CD4-positive, alpha-beta T cell treated with Interferon gamma for 1 hour (primary cell): ENCODE results near the gene YARS1.

Experiments used
- DNase-seq: peaks from one replicate; pipeline ENCODE4 v3.0.0-alpha.2; 2020

Gene YARS1

DNA sequence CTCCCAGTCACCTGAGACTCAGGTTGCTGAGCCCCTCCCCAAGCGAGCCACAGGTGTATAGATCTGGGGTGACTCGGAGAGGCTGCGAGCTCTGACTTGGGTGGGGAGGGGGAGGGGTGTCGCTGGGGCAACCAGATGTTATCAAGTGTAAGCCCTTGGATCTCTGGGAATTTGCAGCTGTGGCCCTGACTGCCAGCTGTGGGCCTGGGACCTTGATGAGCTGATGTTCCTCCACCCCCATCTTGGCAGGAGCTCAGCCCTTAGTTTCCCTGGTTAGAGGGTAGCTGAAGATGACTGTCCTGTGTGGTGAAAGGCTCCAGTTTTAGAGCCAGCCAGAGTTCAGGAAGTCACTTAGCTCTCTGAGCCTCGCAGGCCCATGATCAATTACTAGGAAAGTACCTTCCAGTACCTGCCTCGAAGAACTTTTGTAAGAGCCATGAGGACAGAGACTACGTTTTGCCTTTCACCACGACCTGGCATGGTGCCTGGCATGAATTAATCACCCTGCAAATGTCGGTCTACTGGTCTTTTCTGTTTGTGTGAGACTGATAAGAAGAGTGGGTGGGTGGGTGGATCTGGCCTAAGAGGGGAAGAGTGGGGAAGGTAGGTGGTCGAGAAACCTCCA is 55.8 kb downstream of the YARS1 start:
- no peak for DNase-seq

DNA sequence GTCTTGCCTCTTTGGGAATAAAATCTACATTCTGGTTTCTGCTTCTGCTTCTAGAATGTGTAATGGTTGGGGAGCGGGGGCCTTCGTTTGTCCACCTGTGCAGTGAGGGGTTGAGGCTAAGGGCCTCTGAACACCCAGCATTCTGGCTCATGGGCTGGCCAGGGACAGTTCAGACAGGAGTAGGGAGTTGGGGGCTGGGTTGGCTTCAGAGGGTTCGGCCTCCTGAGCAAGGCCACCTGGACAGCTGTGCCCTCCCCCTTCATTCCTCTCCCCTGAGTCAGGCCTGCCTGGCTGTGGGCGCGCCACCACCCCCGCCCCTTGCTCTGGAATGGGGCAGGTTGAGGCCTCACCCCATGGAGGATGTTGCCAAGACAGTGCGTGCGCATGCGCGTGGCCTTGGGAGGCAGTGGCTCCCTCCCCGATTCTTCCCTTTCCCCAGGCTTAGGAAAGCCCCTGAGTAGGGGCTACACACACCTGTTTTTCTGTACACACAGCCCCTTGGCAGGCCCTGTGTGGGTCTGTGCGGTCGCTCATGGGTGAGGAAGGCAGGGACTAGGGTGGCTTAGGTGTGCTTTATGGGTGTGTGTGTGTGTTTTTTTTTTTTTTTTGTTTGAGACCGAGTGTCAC is 57.0 kb downstream of the YARS1 start:
- no peak for DNase-seq

DNA sequence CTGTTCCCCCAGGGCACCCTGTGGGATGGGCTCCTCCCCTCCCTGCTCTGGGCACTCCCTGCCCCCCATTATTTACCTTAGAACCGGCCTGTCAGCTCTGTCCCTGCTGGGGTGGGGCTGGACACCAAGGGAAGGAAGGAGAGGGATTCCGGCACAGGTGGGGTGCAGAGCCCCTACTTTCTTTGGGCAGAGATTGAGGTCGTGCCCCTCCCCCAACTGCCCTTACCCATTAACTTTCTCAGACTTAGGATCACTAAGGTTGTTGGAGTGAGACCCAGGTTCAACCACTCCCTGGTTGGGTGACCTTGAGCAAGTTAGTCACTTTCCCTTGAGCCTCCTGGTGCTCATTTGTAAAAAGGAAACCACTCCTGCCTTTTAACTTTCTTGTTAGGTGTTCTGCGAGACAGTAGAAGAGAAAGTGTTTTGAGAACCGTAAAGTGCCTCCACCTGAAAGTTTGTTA is 57.6 kb downstream of the YARS1 start:
- DNase-seq: no peak

DNA sequence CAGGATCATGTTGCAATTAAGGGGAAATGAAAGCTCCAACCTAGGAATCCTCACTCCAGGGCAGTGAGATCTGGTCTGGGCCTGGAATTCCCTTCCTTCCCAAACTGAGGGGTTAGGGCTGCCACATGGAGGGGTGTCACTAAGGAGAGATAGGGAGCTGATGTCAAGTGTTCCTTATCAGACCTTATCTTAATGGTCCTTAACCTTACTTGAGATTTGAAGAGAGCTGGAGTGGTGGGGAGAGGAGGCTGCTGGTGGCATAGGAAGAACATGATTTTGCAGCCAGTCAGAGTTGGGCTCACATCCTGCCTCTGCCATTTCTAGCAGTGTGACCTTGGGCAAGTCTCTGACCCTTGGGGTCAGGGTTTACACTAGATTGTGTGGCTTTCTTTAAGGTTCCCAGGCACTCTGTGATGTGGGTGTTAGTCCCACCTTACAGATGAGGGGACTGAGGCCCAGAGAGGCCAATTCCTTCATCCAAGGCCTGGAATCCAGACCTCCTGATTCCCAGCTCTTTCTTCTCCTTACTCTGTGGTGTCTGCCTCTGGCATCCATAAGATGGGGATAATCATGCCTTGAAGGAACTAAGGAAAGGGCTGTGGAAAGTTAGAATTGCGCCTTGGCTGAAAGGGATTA is 58.2 kb downstream of the YARS1 start:
- DNase-seq: no peak

DNA sequence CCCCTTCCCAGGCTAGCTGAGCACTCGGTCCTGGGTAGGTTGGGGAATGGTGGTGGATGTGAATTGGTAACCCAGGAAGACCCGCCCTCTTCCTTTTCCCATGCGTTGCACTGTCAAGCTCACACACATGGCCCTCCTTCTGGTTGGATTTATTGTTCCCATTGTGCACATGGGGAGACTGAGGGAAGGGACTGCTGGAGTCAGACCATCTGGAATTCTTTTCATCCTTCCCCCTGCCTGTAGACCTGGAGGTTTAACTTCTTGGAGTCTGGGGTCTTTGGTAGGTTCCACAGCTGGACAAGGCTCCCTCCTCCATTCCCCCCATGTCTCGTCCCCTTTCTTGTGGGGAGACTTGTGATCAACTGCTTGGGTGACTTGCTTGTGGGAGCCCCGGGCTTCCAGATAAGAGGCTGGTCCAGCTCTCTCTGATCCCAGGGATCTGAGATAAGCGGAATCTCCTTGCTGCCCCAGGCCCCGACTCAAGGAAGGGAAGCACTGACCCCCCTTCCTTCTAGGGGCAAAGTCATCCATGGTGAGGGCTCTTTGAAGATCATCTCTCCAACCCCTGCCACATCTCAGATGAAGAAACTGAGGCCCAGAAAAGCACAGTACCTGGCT is 58.9 kb downstream of the YARS1 start:
- no peak for DNase-seq

DNA sequence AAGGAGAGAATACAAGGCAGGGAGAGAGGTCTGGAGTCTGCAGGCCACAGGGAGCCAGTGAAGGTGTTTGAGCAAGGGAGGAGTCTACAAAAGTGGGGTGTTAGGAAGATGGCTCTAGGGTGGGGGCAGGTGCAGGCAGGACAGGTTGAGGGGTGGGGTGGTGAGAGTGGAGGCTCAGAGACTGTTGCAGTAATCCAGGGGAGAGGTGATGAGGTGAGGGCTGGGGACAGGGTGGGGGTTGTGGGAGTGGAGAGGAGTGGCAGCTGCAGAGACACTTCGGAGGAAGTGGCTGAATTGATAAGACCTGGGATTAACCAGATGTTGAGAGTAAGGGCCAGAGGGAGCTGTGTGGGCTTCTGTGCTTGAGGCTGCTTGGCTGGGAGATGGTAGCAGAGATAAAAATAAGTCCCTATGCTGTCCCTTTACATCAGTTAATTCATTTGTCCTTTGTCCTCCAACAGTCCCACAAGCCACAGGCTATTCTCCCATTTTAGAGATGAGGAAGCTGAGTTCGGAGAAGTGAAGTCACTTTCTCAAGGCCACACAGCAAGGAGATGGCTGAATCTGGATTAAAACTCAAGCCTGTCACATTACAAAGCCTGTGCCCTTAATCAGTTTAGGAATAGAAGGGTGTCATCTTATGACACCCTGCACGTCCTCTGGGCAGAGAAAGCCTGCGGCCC is 59.8 kb downstream of the YARS1 start:
- DNase-seq: no peak

DNA sequence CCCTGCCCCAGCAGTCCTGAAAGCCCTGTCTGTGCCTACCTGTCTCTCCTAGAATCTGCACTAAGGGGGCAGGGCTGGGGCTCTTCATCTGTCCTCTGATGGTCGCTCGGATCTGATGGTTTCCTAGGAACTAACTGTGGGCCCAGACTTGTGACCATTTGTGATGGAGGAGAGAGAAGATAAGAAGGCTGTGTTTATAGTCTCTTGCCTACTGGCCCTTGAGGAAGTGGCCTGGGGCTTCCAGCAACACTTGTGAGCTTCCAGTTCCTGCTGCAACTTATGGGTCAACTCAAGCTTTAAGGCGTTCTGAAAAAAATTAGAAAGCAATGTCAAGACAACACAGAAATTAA is 61.4 kb downstream of the YARS1 start:
- no peak for DNase-seq

DNA sequence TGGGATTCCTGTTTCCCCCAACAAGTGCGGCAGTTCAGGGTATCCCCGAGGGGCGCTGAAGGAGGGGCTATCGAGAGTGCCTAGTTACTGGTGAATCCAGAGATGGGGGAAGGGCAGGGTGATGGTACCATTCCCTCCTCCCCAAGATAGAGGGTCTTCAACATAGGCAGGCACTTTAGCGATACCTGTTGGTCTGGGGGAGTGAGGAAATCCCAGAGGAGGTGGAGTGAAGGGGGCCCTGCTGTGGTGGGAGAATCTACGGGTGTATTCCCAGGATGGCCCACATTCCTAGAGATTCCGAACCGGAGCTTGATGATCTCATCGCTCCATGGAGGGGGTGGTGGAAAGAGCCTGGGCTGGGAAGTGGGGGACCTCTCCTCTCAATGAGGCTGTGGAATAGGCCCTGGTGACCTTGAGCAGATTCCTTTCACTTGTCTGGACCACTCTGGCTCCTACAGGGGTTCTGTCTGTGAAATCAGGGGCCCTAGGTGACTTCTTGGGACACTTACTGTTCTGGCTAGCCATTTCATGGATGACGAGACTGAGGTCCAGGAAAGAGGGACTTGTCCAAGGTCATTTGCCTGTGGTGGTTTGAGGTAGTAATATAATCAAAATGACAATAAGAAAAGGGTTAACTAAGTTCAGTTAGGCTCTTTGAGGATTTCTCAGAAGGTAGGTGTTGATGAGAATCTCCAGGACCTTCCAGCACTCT is 61.9 kb downstream of the YARS1 start:
- DNase-seq: no peak

DNA sequence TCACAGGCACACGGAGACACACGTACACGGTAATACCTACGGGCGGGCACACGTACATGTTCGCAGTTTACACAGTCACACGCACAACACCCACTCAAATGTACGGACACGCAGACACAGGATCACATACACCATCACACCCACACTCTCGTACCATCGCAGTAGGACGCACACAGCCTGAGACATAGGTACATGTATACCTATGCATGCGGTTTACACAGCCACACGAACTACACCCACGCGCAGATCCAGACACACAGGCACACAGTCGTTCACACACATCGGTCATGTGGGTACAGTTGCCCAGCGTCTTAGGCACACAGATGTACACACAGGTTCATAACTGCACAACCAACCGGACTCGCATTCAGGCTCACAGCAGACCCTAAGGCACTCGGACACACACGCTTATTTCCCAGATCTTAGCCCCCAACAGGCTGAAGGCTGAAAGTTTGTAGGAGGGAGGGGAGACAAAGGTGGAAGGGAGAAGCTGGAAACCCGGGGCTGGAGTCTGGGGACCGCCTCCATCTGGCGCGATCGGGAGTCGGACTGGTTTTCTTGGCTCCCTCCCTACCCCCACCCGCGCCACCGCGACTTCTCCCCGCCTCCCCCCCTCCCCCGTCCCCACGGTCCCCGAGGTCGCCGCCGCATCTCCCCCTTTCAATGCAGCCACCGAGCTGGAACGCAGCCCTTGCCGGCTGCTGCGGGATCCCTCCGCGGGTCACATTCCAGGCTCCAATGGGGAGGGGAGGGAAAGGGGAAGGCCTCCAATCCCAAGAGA is 62.7 kb downstream of the YARS1 start:
- DNase-seq: peak; percentile 41

DNA sequence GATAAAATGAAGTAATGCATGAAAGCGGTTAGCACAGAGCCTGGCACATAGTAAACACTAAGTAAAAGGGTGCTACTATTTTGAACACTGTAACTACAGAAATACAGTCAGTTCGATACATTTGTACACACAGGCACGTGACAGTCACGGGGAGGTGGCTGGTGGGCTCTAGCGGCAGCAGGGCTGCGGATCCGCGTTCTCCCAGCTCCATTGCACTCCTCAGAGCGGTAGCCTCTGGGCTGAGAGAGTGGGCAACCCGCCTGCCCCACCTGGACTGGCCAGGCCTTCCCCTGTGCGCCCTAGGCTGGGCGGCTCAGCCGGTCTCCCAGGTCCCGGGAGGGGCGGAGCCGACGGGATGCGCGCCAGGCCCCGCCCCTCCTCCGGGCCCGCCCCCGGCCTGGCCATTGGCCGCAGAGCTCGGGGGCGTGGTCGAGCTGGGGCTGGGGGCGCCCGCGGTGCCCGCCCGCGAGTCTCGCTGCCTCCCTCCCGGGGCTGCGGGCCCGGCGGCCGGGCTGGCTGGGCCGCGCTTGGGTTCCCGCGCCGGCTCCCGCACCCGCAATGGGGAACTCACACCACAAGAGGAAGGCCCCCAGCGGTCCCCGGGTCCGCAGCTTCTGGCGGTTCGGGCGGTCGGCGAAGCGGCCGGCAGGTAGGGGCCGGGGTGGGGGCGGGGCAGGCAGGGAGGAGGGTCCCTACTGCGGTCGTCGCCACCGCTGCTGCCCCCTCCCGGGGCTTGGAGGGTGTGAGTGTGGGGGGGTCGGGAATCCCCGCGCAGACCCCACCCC is 63.4 kb downstream of the YARS1 start:
- peak; percentile 65 for DNase-seq

DNA sequence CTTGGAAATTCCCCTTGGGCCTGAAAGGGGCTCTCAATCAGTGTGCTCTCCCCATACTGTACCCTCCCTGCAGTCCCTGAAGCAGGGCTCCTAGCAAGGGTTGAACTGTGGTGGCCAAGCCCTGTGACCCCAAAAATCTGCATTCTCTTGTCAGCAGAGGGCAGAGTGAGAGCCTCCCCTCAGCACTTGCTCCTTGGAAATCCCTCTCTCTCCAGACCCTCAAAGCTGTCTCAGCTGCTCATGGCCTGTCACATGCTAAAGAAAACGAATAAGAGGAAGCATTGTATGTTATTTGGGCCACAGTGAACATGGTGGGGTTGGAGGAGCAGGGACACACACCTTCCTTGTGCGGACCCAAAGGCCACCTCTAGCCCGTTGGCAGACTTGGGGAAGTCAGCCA is 67.4 kb downstream of the YARS1 start:
- DNase-seq: no peak

DNA sequence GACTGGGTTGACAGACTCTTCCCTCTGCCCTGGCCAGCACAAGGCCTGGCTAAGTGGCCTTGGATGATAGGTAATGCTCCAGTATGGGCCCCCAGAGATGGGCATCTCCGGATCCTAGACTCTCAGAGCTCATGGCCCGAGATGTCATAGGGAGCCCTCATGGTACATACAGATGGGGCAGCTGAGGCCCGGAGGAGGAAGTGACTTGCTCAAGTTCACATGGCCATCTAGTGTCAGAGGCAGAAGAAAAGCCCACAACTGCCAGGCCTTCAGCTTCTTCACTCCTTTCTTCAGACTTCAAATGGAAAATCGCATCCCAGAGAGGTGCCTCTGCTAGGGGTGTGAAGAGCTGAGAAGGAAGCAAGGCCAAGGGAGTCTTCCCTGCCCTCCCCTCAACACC is 67.8 kb downstream of the YARS1 start:
- no peak for DNase-seq

DNA sequence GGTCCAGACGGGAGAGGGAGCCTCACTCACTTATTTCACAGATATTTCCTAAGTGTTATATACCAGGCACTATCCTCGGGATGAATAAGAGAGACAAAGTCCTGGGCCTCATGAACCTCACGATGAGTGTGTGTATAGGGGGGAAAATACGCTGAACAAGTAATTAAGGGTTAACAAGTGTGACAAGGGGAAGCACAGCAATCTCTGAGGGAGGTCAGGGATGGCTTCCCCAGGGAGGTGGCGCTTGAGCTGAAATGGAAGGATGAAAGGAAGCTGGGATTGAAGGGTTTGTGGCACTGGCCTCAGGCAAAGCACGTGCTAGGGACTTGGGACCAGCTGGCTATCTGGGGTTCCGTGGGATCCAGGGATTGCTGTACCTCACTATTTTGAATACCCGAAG is 68.2 kb downstream of the YARS1 start:
- no peak for DNase-seq

DNA sequence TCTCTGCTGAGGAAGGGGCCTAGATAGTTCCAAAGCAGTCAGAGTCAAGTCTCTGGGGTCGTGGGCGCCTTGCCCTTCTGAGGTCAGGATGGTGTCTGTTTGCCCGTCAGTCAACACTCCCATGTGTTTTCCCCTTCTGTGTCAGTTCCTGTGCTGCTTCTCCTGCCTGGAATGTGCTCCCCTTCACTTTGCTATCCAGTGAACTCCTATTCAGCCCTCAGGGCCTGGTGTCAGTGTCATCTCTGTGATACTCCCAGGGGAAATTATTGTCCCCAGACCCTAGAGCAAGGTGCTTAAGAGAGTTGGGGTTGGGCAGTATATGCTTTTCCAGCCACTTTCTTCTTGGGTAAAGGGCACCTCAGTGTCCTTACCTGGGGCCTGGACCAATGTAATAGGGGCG is 68.8 kb downstream of the YARS1 start:
- DNase-seq: no peak

DNA sequence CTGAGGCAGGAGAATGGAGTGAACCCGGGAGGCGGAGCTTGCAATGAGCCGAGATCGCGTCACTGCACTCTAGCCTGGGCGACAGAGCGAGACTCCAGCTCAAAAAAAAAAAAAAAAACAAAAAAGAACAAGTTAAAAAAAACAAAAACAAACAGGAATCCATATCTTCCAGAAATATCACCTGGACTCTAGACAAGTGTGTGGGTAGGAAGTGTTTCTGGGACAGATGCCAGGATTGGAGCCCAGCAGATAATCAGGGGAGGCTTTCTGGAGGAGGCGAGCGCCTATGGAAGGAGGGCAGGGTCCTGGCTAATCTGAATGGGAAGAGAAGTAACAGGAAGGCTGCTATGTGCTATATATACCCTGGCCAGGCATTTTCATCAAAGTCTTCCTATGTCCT is 71.0 kb downstream of the YARS1 start:
- no peak for DNase-seq

DNA sequence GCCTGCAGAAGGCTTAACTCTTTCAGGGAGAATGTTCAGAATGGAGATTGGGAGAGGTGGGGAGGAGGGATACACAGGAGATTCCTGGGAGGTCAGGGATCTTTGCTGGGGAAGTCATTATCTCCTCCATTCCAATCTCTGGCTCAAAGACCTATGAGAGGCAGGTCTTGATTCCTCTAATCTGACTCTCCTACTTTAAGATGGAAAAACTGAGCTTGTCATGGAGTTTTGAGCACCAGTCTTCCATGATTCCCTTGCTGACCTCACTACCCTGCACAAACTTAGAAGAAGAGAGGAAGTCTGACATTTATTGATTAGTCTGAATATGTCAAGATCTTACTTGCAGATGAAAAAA is 73.1 kb downstream of the YARS1 start:
- no peak for DNase-seq

DNA sequence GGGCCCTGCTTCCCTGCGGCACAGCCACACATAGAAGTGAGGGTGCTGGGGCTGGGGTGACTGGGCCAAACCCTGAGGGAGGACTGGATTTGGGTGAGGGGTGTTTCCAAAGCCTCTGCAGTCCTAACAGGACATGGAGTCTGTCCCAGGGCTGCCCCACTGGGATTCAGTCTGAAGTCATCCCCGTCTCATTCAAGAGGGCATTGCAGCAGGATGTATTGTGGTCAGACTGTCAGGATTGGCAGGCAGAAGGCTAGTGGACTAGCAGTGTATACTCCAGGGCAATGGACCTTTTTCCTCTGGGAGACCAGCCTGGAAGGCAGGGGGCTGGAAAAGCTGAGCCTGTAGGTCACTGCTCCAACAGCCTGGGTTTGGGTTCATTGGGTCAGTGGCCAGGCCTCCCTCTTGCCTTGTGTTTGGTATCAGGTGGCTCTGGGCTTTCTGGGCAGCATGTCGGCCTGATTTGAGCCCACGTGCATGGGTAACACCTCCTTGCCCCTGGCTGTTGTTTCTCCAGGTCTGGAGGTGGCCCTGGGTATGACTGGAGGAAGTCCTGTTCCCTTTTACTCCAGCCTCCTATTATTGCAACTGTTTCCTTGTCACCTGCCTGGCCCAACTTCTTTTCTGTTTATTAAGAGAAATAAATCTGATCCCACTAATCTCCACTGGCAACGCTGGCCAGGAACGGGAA is 73.6 kb downstream of the YARS1 start:
- DNase-seq: no peak

DNA sequence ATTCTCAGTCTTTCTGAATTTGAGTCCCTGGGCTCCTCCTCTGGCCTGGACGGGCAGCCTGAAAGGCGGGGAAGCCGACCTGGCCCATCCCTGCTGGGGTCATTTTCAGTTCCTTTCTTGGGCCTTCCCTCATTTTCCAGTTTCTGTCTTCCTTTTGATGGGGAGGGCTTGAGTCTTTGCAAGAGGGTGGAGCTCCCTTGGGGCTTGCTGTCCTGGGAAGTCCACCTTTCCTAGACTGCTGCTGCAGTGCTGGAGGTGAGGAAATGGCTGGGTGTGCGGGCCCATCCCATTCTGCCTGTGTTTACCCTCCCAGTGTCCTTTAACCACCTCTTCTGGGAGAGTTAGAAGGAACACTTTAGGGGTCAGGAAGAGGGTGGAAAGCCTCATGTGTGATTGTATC is 74.2 kb downstream of the YARS1 start:
- no peak for DNase-seq

DNA sequence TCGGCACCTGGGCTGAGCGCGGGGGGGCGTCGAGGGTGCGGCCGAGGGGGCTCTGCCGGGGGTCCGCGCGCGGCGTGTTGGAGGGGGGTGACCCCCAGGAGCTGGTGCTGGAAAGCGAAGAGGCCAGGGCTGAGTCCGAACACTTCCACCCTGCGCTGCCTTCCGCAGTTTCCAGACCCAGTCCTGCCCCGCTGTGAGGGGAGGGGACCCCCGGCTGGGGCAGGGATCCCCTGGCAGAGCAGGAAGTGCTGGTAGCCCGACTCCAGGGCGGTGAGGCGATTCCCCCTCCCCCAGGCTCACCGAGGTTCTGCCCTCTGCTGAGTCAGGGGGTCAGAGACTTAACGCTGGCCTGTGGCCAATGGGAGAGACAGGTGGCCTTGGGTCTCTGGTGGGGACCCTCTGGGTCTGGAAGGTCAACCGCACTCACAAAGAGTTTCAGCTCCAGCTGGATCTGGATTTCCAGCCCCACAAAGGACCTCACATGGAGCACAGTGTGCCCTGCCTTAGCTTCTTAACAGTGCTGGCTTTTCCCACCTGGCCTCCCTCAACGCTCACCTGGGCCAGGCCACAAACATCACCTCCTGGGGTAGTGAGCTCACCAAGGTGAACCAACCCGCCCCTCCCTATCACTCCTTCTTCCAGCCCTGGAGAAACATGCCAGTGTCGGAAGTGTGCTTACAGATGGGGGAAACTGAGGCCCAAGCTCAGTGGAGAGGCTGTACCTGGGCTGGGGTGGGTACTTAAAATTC is 74.8 kb downstream of the YARS1 start:
- DNase-seq: no peak
